Measurements from ENCODE around the gene NRG2.

DNA sequence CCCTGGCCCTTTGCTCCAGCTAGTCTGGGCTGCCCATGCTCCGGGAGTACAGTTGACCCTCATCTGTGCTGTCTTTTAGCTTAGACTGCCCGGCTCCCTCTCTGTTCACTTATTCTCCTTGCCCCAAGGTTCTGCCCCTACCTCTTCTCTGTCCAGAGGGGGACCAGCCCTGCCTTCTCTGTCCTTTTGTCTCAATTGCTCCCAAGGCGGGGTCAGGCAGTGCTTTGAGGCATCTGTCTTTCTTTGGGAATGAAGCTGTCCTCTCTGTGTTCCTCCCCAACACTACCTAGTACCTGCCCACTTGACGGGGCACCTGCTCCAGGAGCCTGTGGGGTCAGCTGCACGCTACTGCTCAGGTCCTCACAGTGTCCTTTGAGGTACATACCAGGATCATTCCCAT lies 188.1 kb downstream of the NRG2 start:
- TF ChIP-seq, protein P1, sequence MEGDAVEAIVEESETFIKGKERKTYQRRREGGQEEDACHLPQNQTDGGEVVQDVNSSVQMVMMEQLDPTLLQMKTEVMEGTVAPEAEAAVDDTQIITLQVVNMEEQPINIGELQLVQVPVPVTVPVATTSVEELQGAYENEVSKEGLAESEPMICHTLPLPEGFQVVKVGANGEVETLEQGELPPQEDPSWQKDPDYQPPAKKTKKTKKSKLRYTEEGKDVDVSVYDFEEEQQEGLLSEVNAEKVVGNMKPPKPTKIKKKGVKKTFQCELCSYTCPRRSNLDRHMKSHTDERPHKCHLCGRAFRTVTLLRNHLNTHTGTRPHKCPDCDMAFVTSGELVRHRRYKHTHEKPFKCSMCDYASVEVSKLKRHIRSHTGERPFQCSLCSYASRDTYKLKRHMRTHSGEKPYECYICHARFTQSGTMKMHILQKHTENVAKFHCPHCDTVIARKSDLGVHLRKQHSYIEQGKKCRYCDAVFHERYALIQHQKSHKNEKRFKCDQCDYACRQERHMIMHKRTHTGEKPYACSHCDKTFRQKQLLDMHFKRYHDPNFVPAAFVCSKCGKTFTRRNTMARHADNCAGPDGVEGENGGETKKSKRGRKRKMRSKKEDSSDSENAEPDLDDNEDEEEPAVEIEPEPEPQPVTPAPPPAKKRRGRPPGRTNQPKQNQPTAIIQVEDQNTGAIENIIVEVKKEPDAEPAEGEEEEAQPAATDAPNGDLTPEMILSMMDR (IDR thresholded peaks at IDR 0.05): no peak
- TF ChIP-seq POLR2A (IDR thresholded peaks at IDR 0.05): no peak
